Activated T-helper 17 cell treated with anti-CD3 and anti-CD28 coated beads, Interleukin-2, amount 50 U/mL, for 72 hours (primary cell): Measurements from ENCODE around the gene SH3BGRL. TPM values are rescaled to one million over a fixed set of nuclear protein-coding genes. Genes with fewer than 3 reads are reported as not detected.
A peak's percentile ranks its signal among the peaks of the same experiment; 100 is the strongest.

Source experiments
- ATAC-seq: fragments of 150-1000 bp; cut with Tn5 transposase; replicated peaks from 2 replicates; pipeline ENCODE4 v1.10.0; 2021; ENCODE audit warnings: mild to moderate bottlenecking, moderate library complexity
- H3K27ac Mint-ChIP-seq: one replicate; pipeline ENCODE4 v1.8.0; 2022; ENCODE audit warnings: mixed read lengths
- H3K27me3 Mint-ChIP-seq: one replicate; pipeline ENCODE4 v1.8.0; 2022; ENCODE audit warnings: mixed read lengths
- H3K36me3 Mint-ChIP-seq: one replicate; pipeline ENCODE4 v1.8.0; 2022; ENCODE audit warnings: low read depth, mild to moderate bottlenecking, mixed read lengths
- H3K4me1 Mint-ChIP-seq: one replicate; pipeline ENCODE4 v1.8.0; 2022; ENCODE audit warnings: mixed read lengths
- H3K4me3 Mint-ChIP-seq: one replicate; pipeline ENCODE4 v1.8.0; 2022; ENCODE audit warnings: mild to moderate bottlenecking, mixed read lengths
- H3K9me3 Mint-ChIP-seq: one replicate; pipeline ENCODE4 v1.8.0; 2022; ENCODE audit warnings: mixed read lengths
- total RNA-seq, 2 donors: library from RNA; stranded (reverse); gene quantifications; one replicate each; pipeline ENCODE4 v1.2.3, GENCODE V29; 2022

Gene SH3BGRL
- total RNA-seq, 2 donors from 2014 or later = 36.1 to 46.0 TPM

DNA sequence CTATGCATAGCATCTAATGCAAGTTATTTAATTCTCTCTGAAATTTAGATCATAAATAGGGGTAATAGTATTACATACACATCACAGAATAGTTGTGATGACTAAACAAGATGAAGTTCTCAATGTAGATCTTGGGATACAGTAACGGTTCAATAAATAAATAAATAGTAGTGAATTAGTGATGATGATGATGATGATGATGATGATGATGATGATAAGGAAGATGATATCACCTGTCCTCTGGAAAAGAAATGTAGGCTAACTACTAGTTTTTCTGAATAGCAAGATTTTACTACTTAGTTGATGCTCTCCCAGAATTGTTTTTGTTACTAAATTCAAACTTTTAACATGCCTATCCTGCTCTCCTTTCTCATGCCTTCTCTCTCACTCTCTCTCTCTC is 30.3 kb downstream of the SH3BGRL start:
- peaks cover 16% of the 10 kb centered on the region for H3K36me3 Mint-ChIP-seq
- no peaks in the 10 kb centered on the region for H3K9me3 Mint-ChIP-seq
- no peak overlapping the region for H3K27ac Mint-ChIP-seq
- ATAC-seq = no peak
- peaks cover 12% of the 10 kb centered on the region for H3K4me1 Mint-ChIP-seq
- H3K4me3 Mint-ChIP-seq = no peak overlapping the region
- H3K27me3 Mint-ChIP-seq = no peaks in the 10 kb centered on the region

GRCh38 chrX:81237516-81237915 is 35.6 kb downstream of the SH3BGRL start:
- peaks cover 34% of the 10 kb centered on the region for H3K36me3 Mint-ChIP-seq
- H3K4me3 Mint-ChIP-seq = no peak overlapping the region
- no peak for ATAC-seq
- no peaks in the 10 kb centered on the region for H3K27me3 Mint-ChIP-seq
- peaks cover 5% of the 10 kb centered on the region for H3K9me3 Mint-ChIP-seq
- H3K4me1 Mint-ChIP-seq = peaks cover 6% of the 10 kb centered on the region
- H3K27ac Mint-ChIP-seq = no peak overlapping the region

- no peak overlapping the region for H3K4me3 Mint-ChIP-seq
- peaks cover 5% of the 10 kb centered on the region for H3K9me3 Mint-ChIP-seq
- H3K4me1 Mint-ChIP-seq = peaks cover 6% of the 10 kb centered on the region
- H3K36me3 Mint-ChIP-seq = peaks cover 34% of the 10 kb centered on the region
- no peak overlapping the region for H3K27ac Mint-ChIP-seq
- no peak for ATAC-seq
- no peaks in the 10 kb centered on the region for H3K27me3 Mint-ChIP-seq
These were observed 36.3 kb downstream of the SH3BGRL start for GRCh38 chrX:81238166-81238565.

- H3K9me3 Mint-ChIP-seq = peaks cover 5% of the 10 kb centered on the region
- H3K4me3 Mint-ChIP-seq = no peak overlapping the region
- peaks cover 31% of the 10 kb centered on the region for H3K36me3 Mint-ChIP-seq
- no peak overlapping the region for H3K27ac Mint-ChIP-seq
- no peaks in the 10 kb centered on the region for H3K27me3 Mint-ChIP-seq
- peaks cover 6% of the 10 kb centered on the region for H3K4me1 Mint-ChIP-seq
- ATAC-seq = no peak
These were observed 38.9 kb downstream of the SH3BGRL start for GRCh38 chrX:81240701-81241331.

GRCh38 chrX:81241753-81242152 is 39.9 kb downstream of the SH3BGRL start:
- Mint-ChIP-seq H3K27ac (no peak overlapping the region), H3K9me3 (peaks cover 5% of the 10 kb centered on the region), H3K36me3 (peaks cover 23% of the 10 kb centered on the region), H3K4me3 (no peak overlapping the region), H3K4me1 (peaks cover 8% of the 10 kb centered on the region), H3K27me3 (no peaks in the 10 kb centered on the region)
- no peak for ATAC-seq

DNA sequence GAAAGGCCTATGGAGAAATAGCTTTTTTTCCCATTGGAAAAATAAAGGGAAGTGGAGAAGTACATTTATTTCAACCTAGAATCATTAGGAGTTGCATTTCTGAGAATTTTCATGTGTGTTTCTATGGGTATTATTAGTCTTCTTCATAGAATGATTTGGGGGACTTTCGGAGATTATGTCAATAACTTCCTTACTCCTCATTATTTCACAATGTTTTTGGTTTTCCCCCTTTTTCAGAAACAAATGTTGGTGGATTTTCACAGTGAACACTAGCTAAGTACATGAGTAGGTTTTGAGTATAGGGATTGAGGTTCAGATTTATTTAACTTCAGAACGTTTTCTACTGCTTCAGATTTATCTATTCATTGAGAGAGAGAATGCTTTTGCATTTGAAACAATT is 54.0 kb downstream of the SH3BGRL start:
- Mint-ChIP-seq H3K4me1 (peaks cover 5% of the 10 kb centered on the region), H3K27me3 (no peaks in the 10 kb centered on the region), H3K27ac (no peak overlapping the region), H3K4me3 (no peak overlapping the region), H3K36me3 (no peaks in the 10 kb centered on the region), H3K9me3 (no peaks in the 10 kb centered on the region)
- no peak for ATAC-seq

DNA sequence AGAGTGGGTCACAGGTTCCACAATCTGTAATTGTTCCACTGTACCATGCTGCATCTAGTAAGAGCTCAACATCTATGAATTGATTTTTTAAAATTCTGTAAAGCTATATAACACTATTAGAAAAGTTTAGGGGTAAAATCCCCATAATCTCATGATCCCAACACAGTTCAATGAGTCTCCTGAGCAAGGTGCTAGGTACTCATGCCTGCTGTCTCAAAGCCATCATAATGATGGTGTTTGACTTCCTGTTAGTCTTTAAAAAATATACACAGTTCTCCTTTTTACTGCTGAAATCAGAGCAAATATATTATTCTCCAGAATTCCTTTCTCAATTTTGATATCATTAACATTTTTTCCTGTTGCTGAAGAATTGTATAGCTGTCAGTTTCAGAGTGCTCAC is 55.9 kb downstream of the SH3BGRL start:
- Mint-ChIP-seq H3K9me3 (no peaks in the 10 kb centered on the region), H3K4me1 (peaks cover 5% of the 10 kb centered on the region), H3K27me3 (no peaks in the 10 kb centered on the region), H3K27ac (no peak overlapping the region), H3K4me3 (no peak overlapping the region), H3K36me3 (no peaks in the 10 kb centered on the region)
- no peak for ATAC-seq

DNA sequence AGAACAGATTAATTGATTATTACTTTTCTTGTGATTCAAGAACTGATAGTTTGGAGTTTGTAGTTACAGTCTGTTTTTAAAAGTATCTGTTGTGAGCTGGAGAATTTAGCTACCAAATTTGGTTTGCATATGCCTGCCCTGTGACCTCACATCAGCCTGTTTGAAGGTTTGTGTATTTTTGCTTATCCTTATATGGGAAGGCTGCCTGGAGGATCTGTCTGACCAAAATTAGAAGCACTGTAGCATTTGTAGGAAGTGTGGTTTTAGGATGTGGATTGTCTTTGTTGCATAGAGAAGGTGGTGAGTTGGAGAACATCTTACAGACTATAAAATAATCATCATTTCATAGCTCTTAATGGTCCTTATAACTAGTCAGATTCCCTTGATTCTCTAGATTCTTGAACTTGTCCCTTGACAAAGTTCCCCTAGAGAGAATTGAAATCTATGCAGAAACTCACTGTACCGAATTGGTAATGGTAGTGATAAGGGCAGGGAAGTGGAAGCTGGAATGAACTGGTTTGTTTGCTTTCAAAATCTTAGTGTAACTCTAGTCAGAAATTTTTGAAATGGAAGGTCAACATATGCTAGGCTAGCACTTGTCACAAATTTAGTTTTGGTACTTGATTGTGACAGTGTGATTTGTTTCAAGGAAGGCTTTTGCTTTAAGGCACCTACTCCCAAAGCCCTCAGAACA is 57.3 kb downstream of the SH3BGRL start:
- no peak for ATAC-seq
- Mint-ChIP-seq H3K27me3 (no peaks in the 10 kb centered on the region), H3K27ac (peak overlapping the region; percentile 28), H3K4me1 (peaks cover 5% of the 10 kb centered on the region), H3K36me3 (no peaks in the 10 kb centered on the region), H3K9me3 (no peaks in the 10 kb centered on the region), H3K4me3 (no peak overlapping the region)

- H3K27me3 Mint-ChIP-seq = no peaks in the 10 kb centered on the region
- no peak overlapping the region for H3K4me3 Mint-ChIP-seq
- no peaks in the 10 kb centered on the region for H3K36me3 Mint-ChIP-seq
- peaks cover 5% of the 10 kb centered on the region for H3K4me1 Mint-ChIP-seq
- H3K9me3 Mint-ChIP-seq = no peaks in the 10 kb centered on the region
- no peak overlapping the region for H3K27ac Mint-ChIP-seq
- no peak for ATAC-seq
These were observed 58.0 kb downstream of the SH3BGRL start for GRCh38 chrX:81259714-81260395.

DNA sequence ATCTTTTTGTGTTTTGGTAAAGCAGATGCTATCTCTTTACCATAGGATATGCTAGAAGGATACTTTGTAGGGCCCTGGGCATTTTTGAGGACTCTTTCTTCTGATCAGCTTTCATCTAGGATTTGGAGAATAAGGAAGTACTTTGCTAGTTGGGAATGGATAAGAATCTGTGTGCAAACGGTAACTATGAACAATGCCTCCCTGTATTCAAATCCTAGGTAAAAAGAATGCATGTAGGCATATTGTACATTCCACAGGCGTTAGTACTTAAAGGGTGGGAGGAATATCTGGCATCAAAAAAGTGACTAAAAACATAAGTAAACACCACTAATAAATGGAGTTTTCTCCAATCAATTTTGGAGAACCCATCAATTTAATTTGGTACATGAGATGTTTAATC is 59.7 kb downstream of the SH3BGRL start:
- Mint-ChIP-seq H3K4me1 (peaks cover 5% of the 10 kb centered on the region), H3K27ac (no peak overlapping the region), H3K9me3 (no peaks in the 10 kb centered on the region), H3K27me3 (no peaks in the 10 kb centered on the region), H3K4me3 (no peak overlapping the region), H3K36me3 (no peaks in the 10 kb centered on the region)
- no peak for ATAC-seq

GRCh38 chrX:81263059-81263458 is 61.2 kb downstream of the SH3BGRL start:
- ATAC-seq = no peak
- no peaks in the 10 kb centered on the region for H3K9me3 Mint-ChIP-seq
- no peaks in the 10 kb centered on the region for H3K27me3 Mint-ChIP-seq
- H3K36me3 Mint-ChIP-seq = no peaks in the 10 kb centered on the region
- no peak overlapping the region for H3K27ac Mint-ChIP-seq
- no peak overlapping the region for H3K4me3 Mint-ChIP-seq
- H3K4me1 Mint-ChIP-seq = peaks cover 7% of the 10 kb centered on the region

GRCh38 chrX:81278616-81279015 is 76.7 kb downstream of the SH3BGRL start:
- Mint-ChIP-seq H3K27me3 (no peaks in the 10 kb centered on the region), H3K4me1 (no peaks in the 10 kb centered on the region), H3K9me3 (no peaks in the 10 kb centered on the region)

DNA sequence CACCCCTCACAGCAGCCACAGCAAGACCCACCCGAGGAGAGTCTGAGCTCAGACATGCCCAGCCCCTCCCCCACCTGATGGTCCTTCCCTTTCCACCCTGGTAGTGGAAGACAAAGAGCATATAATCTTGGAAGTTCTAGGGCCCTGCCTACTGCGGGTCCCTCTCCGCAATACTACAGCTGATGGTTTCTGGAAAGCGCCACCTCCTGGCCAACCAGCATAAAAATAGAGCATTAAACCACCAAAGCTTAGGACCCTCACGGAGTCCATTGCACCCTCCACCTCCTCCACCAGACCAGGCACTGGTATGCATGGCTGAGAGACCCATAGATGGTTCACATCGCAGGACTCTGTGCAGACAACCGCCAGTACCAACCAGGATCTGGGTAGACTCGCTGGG is 78.2 kb downstream of the SH3BGRL start:
- H3K27ac Mint-ChIP-seq = no peak overlapping the region
- no peaks in the 10 kb centered on the region for H3K4me1 Mint-ChIP-seq
- peaks cover 56% of the 10 kb centered on the region for H3K36me3 Mint-ChIP-seq
- H3K4me3 Mint-ChIP-seq = no peak overlapping the region
- H3K27me3 Mint-ChIP-seq = no peaks in the 10 kb centered on the region
- ATAC-seq = no peak
- no peaks in the 10 kb centered on the region for H3K9me3 Mint-ChIP-seq

More at GRCh38 chrX:81278616-81279015, 76.7 kb downstream of the SH3BGRL start:
- ATAC-seq = no peak
- H3K4me3 Mint-ChIP-seq = no peak overlapping the region
- H3K36me3 Mint-ChIP-seq = peaks cover 45% of the 10 kb centered on the region
- no peak overlapping the region for H3K27ac Mint-ChIP-seq

GRCh38 chrX:81286075-81286474 is 84.2 kb downstream of the SH3BGRL start:
- Mint-ChIP-seq H3K27me3 (no peaks in the 10 kb centered on the region), H3K4me3 (no peak overlapping the region), H3K9me3 (peaks cover 4% of the 10 kb centered on the region), H3K4me1 (no peaks in the 10 kb centered on the region), H3K27ac (no peak overlapping the region), H3K36me3 (peaks cover 25% of the 10 kb centered on the region)
- no peak for ATAC-seq

GRCh38 chrX:81286608-81287007 is 84.7 kb downstream of the SH3BGRL start:
- Mint-ChIP-seq H3K36me3 (peaks cover 24% of the 10 kb centered on the region), H3K27ac (no peak overlapping the region), H3K4me1 (no peaks in the 10 kb centered on the region), H3K4me3 (no peak overlapping the region), H3K27me3 (no peaks in the 10 kb centered on the region), H3K9me3 (peaks cover 4% of the 10 kb centered on the region)
- no peak for ATAC-seq
